Measurements from ENCODE around the gene CXCR6. TPM values are rescaled to one million over a fixed set of nuclear protein-coding genes. Genes with fewer than 3 reads are reported as not detected.

The CXCR6 gene
- polyA plus RNA-seq, 1 of the 3 experiments (the other 2 are of a cell fraction), result not detected

DNA sequence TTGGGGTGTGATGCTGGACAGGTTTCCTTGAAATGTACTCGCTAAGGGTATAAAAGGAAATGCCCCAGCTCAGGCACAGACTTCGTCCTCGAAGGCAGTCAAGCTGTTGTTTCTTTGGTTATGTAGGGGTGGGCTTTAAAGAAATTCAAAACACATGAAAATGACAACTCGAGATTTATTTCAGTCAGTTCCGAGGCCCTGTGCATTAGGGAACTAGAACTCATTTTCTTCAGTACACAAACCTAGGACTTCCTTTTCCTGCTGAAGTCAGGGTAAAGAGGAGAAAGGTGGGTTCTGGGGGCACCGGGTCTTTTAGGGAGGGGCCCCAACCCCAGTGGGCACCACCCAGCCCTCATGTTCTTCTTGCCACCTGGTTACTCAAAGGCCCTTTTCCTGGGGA lies 49.2 kb upstream of the CXCR6 start:
- Histone ChIP-seq H3K4me3 (ENCODE audit: low read depth in 2 of 2, low read length in 1 of 2) (no peak overlapping the region), H3K4me2 (no peak overlapping the region), H3K4me1 (ENCODE audit: control insufficient read depth in 1 of 2, insufficient read depth in 2 of 2, low read depth in 1 of 2, low read length in 1 of 2) (peaks cover 0 to 24% of the 10 kb centered on the region in 2 experiments; a peak in 1 of 4 replicates), H3K27me3 (ENCODE audit: insufficient read depth) (no peaks in the 10 kb centered on the region), H3K36me3 (replicated peaks in 1 of 2; ENCODE audit: control insufficient read depth in 1 of 2, insufficient read depth in 2 of 2, low read length in 1 of 2) (no peaks in the 10 kb centered on the region), H3K9ac (no peak overlapping the region), H3K9me3 (no peaks in the 10 kb centered on the region), H4K20me1 (ENCODE audit: insufficient read depth) (no peaks in the 10 kb centered on the region), H3F3A (replicated peaks; ENCODE audit: insufficient read depth) (no peaks in the 10 kb centered on the region), H3K27ac (ENCODE audit: low read depth in 2 of 2, low read length in 1 of 2) (no peak overlapping the region), H3K79me2 (ENCODE audit: insufficient read depth) (no peaks in the 10 kb centered on the region), H3K9me2 (no peaks in the 10 kb centered on the region), H2AFZ (ENCODE audit: low read depth) (no peak overlapping the region)
- no peak for DNase-seq
- ChIA-PET CTCF (interaction anchor here (1.1 to 1.6 kb wide), 2 partner anchors 27 to 34 kb away, joined by 3 to 5 read pairs; no protein-coding TSS in a partner anchor), POLR2A (no interaction called here)
- TF ChIP-seq GATA2 (CRISPR knock-in tag; IDR thresholded peaks at IDR 0.05) (no peak), TAF1 (IDR thresholded peaks at IDR 0.05; ENCODE audit: borderline replicate concordance, low read depth, low read length) (no peak)
- 57% methylated on average over 6 of the region's 6 CpGs for WGBS (ENCODE audit: low lambda C conversion rate)

DNA sequence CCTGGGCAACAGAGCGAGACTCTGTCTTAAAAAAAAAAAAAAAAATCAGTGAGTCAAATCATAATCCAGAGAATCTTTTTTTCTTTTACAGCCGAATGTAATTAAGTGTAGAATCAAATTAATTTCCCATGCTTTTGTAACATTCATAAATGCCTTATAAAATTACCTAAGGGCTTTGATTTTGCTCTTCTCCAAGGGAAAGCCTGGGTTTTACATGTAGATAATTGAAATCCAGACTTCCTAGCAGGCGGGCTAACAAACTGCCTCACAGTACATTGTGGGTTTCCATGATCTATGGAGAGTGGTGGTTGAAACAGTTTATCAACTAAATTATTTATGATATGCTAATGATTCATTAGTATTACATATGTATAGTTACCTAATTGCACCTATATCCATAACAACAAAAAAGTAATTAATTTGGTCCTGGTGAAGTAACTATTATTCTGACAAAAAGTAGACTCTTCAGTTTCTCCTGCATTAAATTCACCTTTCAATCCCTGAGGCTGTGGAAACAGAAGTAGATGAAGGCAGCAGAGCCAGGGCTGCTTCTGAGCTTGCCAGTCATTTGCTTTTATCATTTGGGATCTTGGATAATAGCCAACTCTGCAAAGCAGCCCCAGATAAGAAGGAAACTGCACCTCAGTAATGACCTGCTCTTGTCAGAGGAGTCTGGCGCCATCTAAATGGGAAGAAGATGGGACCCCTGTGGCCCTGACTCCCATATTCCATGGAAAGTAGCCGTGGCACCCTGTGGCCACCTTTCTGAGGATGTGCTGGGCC lies 47.4 kb upstream of the CXCR6 start:
- ChIA-PET POLR2A (no interaction called here), CTCF (no interaction called here)

DNA sequence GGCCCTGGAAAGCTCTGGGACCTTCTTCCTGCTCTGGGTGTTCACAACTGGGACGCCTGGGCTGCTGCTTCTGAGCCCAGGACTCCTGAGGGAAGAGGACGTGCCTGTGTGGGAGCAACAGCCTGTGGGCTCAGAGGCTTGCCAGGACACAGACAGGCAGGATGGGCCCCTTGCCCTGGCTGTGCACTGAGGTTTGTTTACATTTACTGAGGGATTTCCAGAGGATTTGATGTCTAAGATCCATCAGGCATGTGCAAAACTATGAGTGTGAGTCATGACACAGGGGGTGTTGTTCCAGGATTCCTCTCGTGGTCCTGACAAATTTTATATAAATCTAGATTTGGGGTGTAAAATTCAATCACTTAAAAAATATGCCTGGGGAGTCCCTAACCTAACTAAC lies 46.3 kb upstream of the CXCR6 start:
- peaks cover 0 to 23% of the 10 kb centered on the region in 2 experiments; a peak in 1 of 4 replicates for H3K4me1 ChIP-seq (ENCODE audit: control insufficient read depth in 1 of 2, insufficient read depth in 2 of 2, low read depth in 1 of 2, low read length in 1 of 2)
- TF ChIP-seq NRF1 (IDR thresholded peaks at IDR 0.05; ENCODE audit: low read depth, low read length) (no peak), EP300 (IDR thresholded peaks at IDR 0.05; ENCODE audit: borderline replicate concordance in 1 of 2, low read depth in 1 of 2, low read length in 1 of 2) (peak in 1 of 2 experiments; percentile 39; a peak in 1 of 4 replicates), RXRA (IDR thresholded peaks at IDR 0.05; ENCODE audit: borderline replicate concordance, low read depth) (no peak)
- H3K27ac ChIP-seq (ENCODE audit: low read depth in 2 of 2, low read length in 1 of 2), result peak overlapping the region in 1 of 2 experiments; percentile 82; a peak in 1 of 4 replicates
- no peak overlapping the region for H2AFZ ChIP-seq (ENCODE audit: low read depth)
- DNase-seq, result peak; percentile 34
- no peaks in the 10 kb centered on the region for H3F3A ChIP-seq (replicated peaks; ENCODE audit: insufficient read depth)
- WGBS (ENCODE audit: low lambda C conversion rate), result 17% methylated on average over 1 of the region's 3 CpGs
- H3K9me3 ChIP-seq, result no peaks in the 10 kb centered on the region
- no peaks in the 10 kb centered on the region; the same call in 1 of the 2 replicates for H3K27me3 ChIP-seq (ENCODE audit: insufficient read depth)
- ChIA-PET CTCF (interaction anchor here (1.0 kb wide), 1 partner anchor 32 kb away, joined by 4 read pairs; no protein-coding TSS in a partner anchor), POLR2A (no interaction called here)
- no peak overlapping the region for H3K9ac ChIP-seq
- no peak overlapping the region for H3K4me3 ChIP-seq (ENCODE audit: low read depth in 2 of 2, low read length in 1 of 2)
- H3K36me3 ChIP-seq (replicated peaks in 1 of 2; ENCODE audit: control insufficient read depth in 1 of 2, insufficient read depth in 2 of 2, low read length in 1 of 2), result no peaks in the 10 kb centered on the region
- H3K4me2 ChIP-seq, result no peak overlapping the region
- no peaks in the 10 kb centered on the region for H3K9me2 ChIP-seq
- no peaks in the 10 kb centered on the region for H3K79me2 ChIP-seq (ENCODE audit: insufficient read depth)
- no peaks in the 10 kb centered on the region for H4K20me1 ChIP-seq (ENCODE audit: insufficient read depth)

More for the DNA sequence above, 47.4 kb upstream of the CXCR6 start:
- Histone ChIP-seq H2AFZ (ENCODE audit: low read depth) (no peak overlapping the region), H3K27me3 (ENCODE audit: insufficient read depth) (no peaks in the 10 kb centered on the region), H3K9me3 (no peaks in the 10 kb centered on the region), H3K4me1 (ENCODE audit: control insufficient read depth in 1 of 2, insufficient read depth in 2 of 2, low read depth in 1 of 2, low read length in 1 of 2) (peaks cover 0 to 23% of the 10 kb centered on the region in 2 experiments; a peak in 1 of 4 replicates), H3K79me2 (ENCODE audit: insufficient read depth) (no peaks in the 10 kb centered on the region), H3K9ac (no peak overlapping the region), H3F3A (replicated peaks; ENCODE audit: insufficient read depth) (no peaks in the 10 kb centered on the region), H3K4me3 (ENCODE audit: low read depth in 2 of 2, low read length in 1 of 2) (no peak overlapping the region), H3K4me2 (no peak overlapping the region), H3K27ac (ENCODE audit: low read depth in 2 of 2, low read length in 1 of 2) (peak overlapping the region in 1 of 2 experiments; percentile 82; a peak in 2 of 4 replicates), H4K20me1 (ENCODE audit: insufficient read depth) (no peaks in the 10 kb centered on the region), H3K9me2 (no peaks in the 10 kb centered on the region), H3K36me3 (replicated peaks in 1 of 2; ENCODE audit: control insufficient read depth in 1 of 2, insufficient read depth in 2 of 2, low read length in 1 of 2) (no peaks in the 10 kb centered on the region)
- 45% methylated on average over 5 of the region's 5 CpGs for WGBS (ENCODE audit: low lambda C conversion rate)
- TF ChIP-seq CHD2 (IDR thresholded peaks at IDR 0.05; ENCODE audit: low read length, partially characterized antibody) (peak; percentile 33), RCOR1 (IDR thresholded peaks at IDR 0.05; ENCODE audit: low read length) (peak; percentile 73; the same call in 1 of the 2 replicates), EP300 (IDR thresholded peaks at IDR 0.05; ENCODE audit: borderline replicate concordance in 1 of 2, low read depth in 1 of 2, low read length in 1 of 2) (peak in 1 of 2 experiments; percentile 77; a peak in 2 of 4 replicates), RAD21 (IDR thresholded peaks at IDR 0.05; ENCODE audit: low read length) (peak; percentile 35), MXI1 (IDR thresholded peaks at IDR 0.05; ENCODE audit: low read depth, low read length) (0 out of 2 replicates have a peak, but pooled peaks have one; percentile 16), GATA2 (CRISPR knock-in tag; IDR thresholded peaks at IDR 0.05) (peak; percentile 95), FOXJ3 (CRISPR knock-in tag; IDR thresholded peaks at IDR 0.05) (no peak)
- TF ChIP-seq, protein P1, sequence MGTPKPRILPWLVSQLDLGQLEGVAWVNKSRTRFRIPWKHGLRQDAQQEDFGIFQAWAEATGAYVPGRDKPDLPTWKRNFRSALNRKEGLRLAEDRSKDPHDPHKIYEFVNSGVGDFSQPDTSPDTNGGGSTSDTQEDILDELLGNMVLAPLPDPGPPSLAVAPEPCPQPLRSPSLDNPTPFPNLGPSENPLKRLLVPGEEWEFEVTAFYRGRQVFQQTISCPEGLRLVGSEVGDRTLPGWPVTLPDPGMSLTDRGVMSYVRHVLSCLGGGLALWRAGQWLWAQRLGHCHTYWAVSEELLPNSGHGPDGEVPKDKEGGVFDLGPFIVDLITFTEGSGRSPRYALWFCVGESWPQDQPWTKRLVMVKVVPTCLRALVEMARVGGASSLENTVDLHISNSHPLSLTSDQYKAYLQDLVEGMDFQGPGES (IDR thresholded peaks at IDR 0.05; ENCODE audit: low read depth, low read length), result no peak
- DNase-seq, result peak; percentile 57

All from SK-N-SH (cell line).